PC-9 (cell line): ENCODE results near the gene KIAA1217. TPM values are rescaled to one million over a fixed set of nuclear protein-coding genes. Genes with fewer than 3 reads are reported as not detected.
A peak's percentile ranks its signal among the peaks of the same experiment; 100 is the strongest.

Source experiments
- BruUV-seq: library from RNA; stranded (reverse); fragments of 400-500 nt; replicated peaks from 2 replicates; lab custom pipeline; 2021; lab: Mats Ljungman, UMichigan
- CTCF ChIA-PET: fragments of 300-600 bp; sonication (Branson Sonifier 250); formaldehyde crosslinking; loops from one replicate; lab custom pipeline; 2022; ENCODE audit warnings: antibody characterized with exemption; lab: Charles Lee
- POLR2A ChIA-PET: fragments of 300-600 bp; sonication (Branson Sonifier 250); formaldehyde crosslinking; loops from one replicate; lab custom pipeline; 2022; ENCODE audit warnings: antibody characterized with exemption; ENCODE audit not compliant: unreplicated experiment; lab: Charles Lee
- DNase-seq, 2 experiments: peaks; one replicate each; pipeline versions ENCODE4 v3.0.0 to v3.0.0-alpha.2; 2015 to 2022; ENCODE audit warnings: mixed read lengths in 1 of 2
- H2AFZ ChIP-seq: fragments of 200-600 bp; sonication (generic); 2 replicates; pipeline ENCODE4 v1.8.1; 2017; ENCODE audit warnings: antibody characterized with exemption
- H3F3A ChIP-seq: fragments of 200-600 bp; sonication (generic); 2 replicates; pipeline ENCODE4 v1.8.1; 2017; ENCODE audit warnings: antibody characterized with exemption, mild to moderate bottlenecking, low read depth; ENCODE audit not compliant: insufficient read depth
- H3K27ac ChIP-seq: fragments of 200-600 bp; sonication (generic); 2 replicates; pipeline ENCODE4 v1.6.1; 2016; ENCODE audit warnings: mixed run types
- H3K27me3 ChIP-seq: fragments of 200-600 bp; sonication (generic); 2 replicates; pipeline ENCODE4 v1.6.1; 2016; ENCODE audit warnings: low read depth, mixed run types; ENCODE audit not compliant: insufficient read depth
- H3K36me3 ChIP-seq: fragments of 200-600 bp; sonication (generic); 2 replicates; pipeline ENCODE4 v1.6.1; 2016; ENCODE audit warnings: low read depth, mixed run types
- H3K4me1 ChIP-seq: fragments of 200-600 bp; sonication (generic); replicated peaks from 2 replicates; pipeline ENCODE4 v1.6.1; 2016; ENCODE audit warnings: mixed run types; ENCODE audit not compliant: insufficient read depth
- H3K4me2 ChIP-seq: fragments of 200-600 bp; sonication (generic); 2 replicates; pipeline ENCODE4 v1.6.1; 2017; ENCODE audit warnings: mixed run types
- H3K4me3 ChIP-seq: fragments of 200-600 bp; sonication (generic); 2 replicates; pipeline ENCODE4 v1.6.1; 2016; ENCODE audit warnings: mixed run types
- H3K79me2 ChIP-seq: fragments of 200-600 bp; sonication (generic); 2 replicates; pipeline ENCODE4 v1.6.1; 2017; ENCODE audit warnings: low read depth, mixed run types
- H3K9me2 ChIP-seq: fragments of 200-600 bp; sonication (generic); 2 replicates; pipeline ENCODE4 v1.8.1; 2017; ENCODE audit warnings: mild to moderate bottlenecking; ENCODE audit not compliant: insufficient read depth
- H3K9me3 ChIP-seq: fragments of 200-600 bp; sonication (generic); 2 replicates; pipeline ENCODE4 v1.8.1; 2016; ENCODE audit warnings: low read depth; ENCODE audit not compliant: insufficient read depth
- H4K20me1 ChIP-seq: fragments of 200-600 bp; sonication (generic); 2 replicates; pipeline ENCODE4 v1.8.1; 2017; ENCODE audit not compliant: insufficient read depth
- CTCF ChIP-seq: fragments of 200-600 bp; sonication (generic); conservative IDR thresholded peaks from 2 replicates; pipeline ENCODE4 v1.6.1; 2017; ENCODE audit warnings: mixed run types, antibody characterized with exemption, mild to moderate bottlenecking, moderate library complexity
- EZH2 ChIP-seq: fragments of 200-600 bp; sonication (generic); IDR thresholded peaks from 2 replicates; pipeline ENCODE4 v1.8.0; 2017; ENCODE audit warnings: antibody characterized with exemption, low read depth
- intact Hi-C: fragments of 100-400 bp; cut with micrococcal nuclease; formaldehyde crosslinking; loops from one replicate; pipeline ENCODE4 v1.10.0; 2022; ENCODE audit not compliant: unreplicated experiment
- total RNA-seq: library from RNA; stranded (reverse); gene quantifications from 2 replicates; pipeline ENCODE4 v1.2.3, GENCODE V29; 2021

KIAA1217 gene
- total RNA-seq, 1 experiment from 2014 or later: 41.1 TPM

DNA sequence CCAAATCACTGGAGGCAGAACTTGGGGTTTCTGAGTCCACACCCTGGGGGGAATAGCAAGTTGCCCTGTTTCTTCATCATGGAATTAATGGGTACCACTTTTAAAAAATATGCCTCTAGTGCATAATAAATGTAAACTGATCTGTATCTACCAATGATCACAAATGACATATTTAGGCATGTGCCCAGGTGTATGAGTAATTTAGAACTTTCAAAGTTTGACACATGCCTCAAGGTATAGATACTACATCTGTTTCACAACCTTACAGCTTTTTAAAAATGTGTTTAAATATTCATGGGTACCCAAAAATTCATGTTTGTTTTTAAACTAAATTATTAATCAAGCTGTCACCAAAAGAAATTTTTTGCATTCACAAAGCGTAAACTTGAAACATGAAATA lies 226.0 kb downstream of the KIAA1217 start:
- Histone ChIP-seq H3K4me1 (peaks cover 24% of the 10 kb centered on the region), H2AFZ (no peak overlapping the region), H3F3A (peaks cover 20% of the 10 kb centered on the region), H3K9me2 (no peaks in the 10 kb centered on the region), H3K4me2 (no peak overlapping the region), H3K79me2 (no peaks in the 10 kb centered on the region), H3K36me3 (no peaks in the 10 kb centered on the region), H3K4me3 (no peak overlapping the region), H3K27ac (no peak overlapping the region; the same call in 1 of the 2 replicates), H3K27me3 (no peaks in the 10 kb centered on the region), H4K20me1 (no peaks in the 10 kb centered on the region), H3K9me3 (no peaks in the 10 kb centered on the region)
- no TSS peak for BruUV-seq
- intact Hi-C loops: no loop called here
- no peak for DNase-seq
- TF ChIP-seq CTCF: no peak
- ChIA-PET CTCF (no interaction called here), POLR2A (interaction anchor here (0.7 kb wide), 1 partner anchor 196 kb away, joined by 11 read pairs; no protein-coding TSS in a partner anchor)

- BruUV-seq: no TSS peak
- Histone ChIP-seq H4K20me1 (no peaks in the 10 kb centered on the region), H3K9me2 (no peaks in the 10 kb centered on the region), H3K4me2 (no peak overlapping the region), H2AFZ (no peak overlapping the region), H3K4me1 (peaks cover 24% of the 10 kb centered on the region), H3F3A (peaks cover 20% of the 10 kb centered on the region), H3K36me3 (no peaks in the 10 kb centered on the region), H3K4me3 (no peak overlapping the region), H3K9me3 (no peaks in the 10 kb centered on the region), H3K79me2 (no peaks in the 10 kb centered on the region), H3K27me3 (no peaks in the 10 kb centered on the region), H3K27ac (no peak overlapping the region; the same call in 1 of the 2 replicates)
- TF ChIP-seq CTCF (no peak), EZH2 (no peak)
- DNase-seq: peak in 1 of 2 experiments; percentile 45
- ChIA-PET POLR2A (interaction anchor here (0.7 kb wide), 1 partner anchor 195 kb away, joined by 11 read pairs; no protein-coding TSS in a partner anchor), CTCF (no interaction called here)
- intact Hi-C loops: no loop called here
These were observed 226.4 kb downstream of the KIAA1217 start for GRCh38 chr10:24435374-24435773.

- no peaks in the 10 kb centered on the region for H3K9me3 ChIP-seq
- no peaks in the 10 kb centered on the region for H3K9me2 ChIP-seq
- ChIA-PET CTCF (no interaction called here), POLR2A (no interaction called here)
- no peak for TF ChIP-seq CTCF
- TF ChIP-seq EZH2: no peak
- no peaks in the 10 kb centered on the region for H3K36me3 ChIP-seq
- no TSS peak for BruUV-seq
- H4K20me1 ChIP-seq: no peaks in the 10 kb centered on the region
- H3K79me2 ChIP-seq: no peaks in the 10 kb centered on the region
- H3K4me3 ChIP-seq: no peak overlapping the region
- H3K4me1 ChIP-seq: peaks cover 22% of the 10 kb centered on the region
- no peak overlapping the region for H3K4me2 ChIP-seq
- no peak for DNase-seq
- no peak overlapping the region for H2AFZ ChIP-seq
- H3F3A ChIP-seq: peaks cover 17% of the 10 kb centered on the region
- no peaks in the 10 kb centered on the region for H3K27me3 ChIP-seq
- intact Hi-C loops: loop anchor here (1.0 kb wide), 1 partner anchor 19 kb away; no protein-coding TSS in a partner anchor
- no peak overlapping the region for H3K27ac ChIP-seq
These were observed 228.4 kb downstream of the KIAA1217 start for GRCh38 chr10:24437302-24437701.
